BLaER1 treated with 17β-estradiol and CSF1 and Interleukin-3, amounts not matched to agents 10 nM and 100 nM (cell line): Measurements from ENCODE around the gene MTMR10.

ENCODE experiments used
- H3K27ac ChIP-seq, 11 experiments: shearing (Covaris generic); formaldehyde crosslinking; 2 replicates each; pipeline ENCODE4 v1.8.1; 2022
- H3K27me3 ChIP-seq, 11 experiments: shearing (Covaris generic); formaldehyde crosslinking; 2 replicates each; pipeline ENCODE4 v1.8.1; 2022
- H3K36me3 ChIP-seq, 11 experiments: shearing (Covaris generic); formaldehyde crosslinking; 2 replicates each; pipeline ENCODE4 v1.8.1; 2022
- H3K4me1 ChIP-seq, 10 experiments: shearing (Covaris generic); formaldehyde crosslinking; 2 replicates each; pipeline ENCODE4 v1.8.1; 2022
- H3K4me2 ChIP-seq, 11 experiments: shearing (Covaris generic); formaldehyde crosslinking; 2 replicates each; pipeline ENCODE4 v1.8.1; 2022
- H3K4me3 ChIP-seq, 10 experiments: shearing (Covaris generic); formaldehyde crosslinking; 2 replicates each; pipeline ENCODE4 v1.8.1; 2022
- H3K9ac ChIP-seq, 11 experiments: shearing (Covaris generic); formaldehyde crosslinking; 2 replicates each; pipeline ENCODE4 v1.8.1; 2022
- H3K9me3 ChIP-seq, 11 experiments: shearing (Covaris generic); formaldehyde crosslinking; replicated peaks in 1 of 11; 2 replicates each; pipeline ENCODE4 v1.8.1; 2022
- H4K20me1 ChIP-seq, 11 experiments: shearing (Covaris generic); formaldehyde crosslinking; 2 replicates each; pipeline ENCODE4 v1.8.1; 2022
- Cebpa-rat ChIP-seq, 11 experiments: shearing (Covaris generic); IDR thresholded peaks; 2 replicates each; pipeline ENCODE4 v1.8.1; 2022

The MTMR10 gene

DNA sequence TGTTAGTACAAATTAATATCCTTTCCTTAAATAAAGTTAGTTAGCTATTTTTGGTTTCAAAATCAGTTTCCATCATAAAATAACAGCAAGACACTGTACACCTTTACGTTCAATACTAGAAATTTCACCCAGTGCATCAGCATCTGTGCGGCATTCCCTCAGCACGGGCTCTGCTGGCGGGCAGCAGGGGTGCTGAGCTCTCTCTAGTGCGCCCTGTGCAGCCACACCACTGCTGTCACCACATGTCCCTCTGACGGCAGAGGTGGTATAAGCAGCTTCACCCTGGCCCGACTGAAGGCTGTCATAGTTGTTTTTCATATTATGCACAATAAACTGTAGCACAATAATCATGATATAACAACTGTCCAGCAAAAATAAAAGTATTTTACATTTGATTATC lies 52.3 kb downstream of the MTMR10 start:
- Histone ChIP-seq H3K36me3 (peaks cover 84 to 99% (median 90%) of the 10 kb centered on the region in 11 experiments), H3K9me3 (no peaks in the 10 kb centered on the region), H3K4me1 (peaks cover 0 to 26% (median 18%) of the 10 kb centered on the region in 10 experiments; a peak in 13 of 20 replicates), H3K27me3 (no peaks in the 10 kb centered on the region), H3K9ac (no peak overlapping the region), H3K27ac (no peak overlapping the region), H3K4me3 (no peak overlapping the region), H3K4me2 (no peak overlapping the region), H4K20me1 (peaks cover 0 to 26% (median 0%) of the 10 kb centered on the region in 11 experiments; a peak in 6 of 22 replicates)
- no peak for TF ChIP-seq Cebpa-rat (IDR thresholded peaks at IDR 0.05)

DNA sequence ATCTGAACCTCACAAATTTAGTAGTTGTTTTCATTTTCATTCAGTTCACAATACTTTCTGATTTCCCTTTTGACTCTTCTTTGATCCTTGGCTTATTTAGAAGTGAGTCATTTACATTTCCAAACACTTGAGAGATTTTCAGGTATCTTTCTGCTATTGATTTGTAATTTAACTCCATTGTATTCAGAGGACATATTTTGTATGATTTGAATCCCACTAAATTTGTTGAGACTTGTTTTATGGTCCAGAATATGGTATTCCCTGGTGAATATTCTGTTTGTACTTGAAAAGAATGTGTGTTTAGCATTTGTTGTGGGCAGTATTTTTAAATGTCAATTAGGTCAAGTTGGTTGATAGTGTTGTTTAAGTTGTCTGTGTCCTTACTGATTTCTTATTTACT lies 58.1 kb downstream of the MTMR10 start:
- H3K4me3 ChIP-seq = no peak overlapping the region
- H3K27ac ChIP-seq = no peak overlapping the region
- no peaks in the 10 kb centered on the region for H3K27me3 ChIP-seq
- no peaks in the 10 kb centered on the region for H4K20me1 ChIP-seq
- H3K9me3 ChIP-seq = no peaks in the 10 kb centered on the region
- TF ChIP-seq Cebpa-rat (IDR thresholded peaks at IDR 0.05) = no peak
- no peak overlapping the region for H3K9ac ChIP-seq
- peaks cover 40 to 78% (median 58%) of the 10 kb centered on the region in 11 experiments for H3K36me3 ChIP-seq
- H3K4me1 ChIP-seq = peaks cover 0 to 42% (median 28%) of the 10 kb centered on the region in 10 experiments; a peak in 14 of 20 replicates
- 0 out of 22 replicates have a peak overlapping the region, but pooled peaks of 2 of the 11 experiments have one; percentile 7 to 60 for H3K4me2 ChIP-seq

- Histone ChIP-seq H3K9me3 (no peaks in the 10 kb centered on the region), H3K4me1 (peaks cover 4 to 69% (median 56%) of the 10 kb centered on the region in 10 experiments; a peak in 19 of 20 replicates), H3K36me3 (peaks cover 24 to 69% (median 40%) of the 10 kb centered on the region in 11 experiments; a peak in 21 of 22 replicates), H3K4me2 (peak overlapping the region in 8 of 11 experiments; percentile 3 to 67 (median 38); a peak in 11 of 22 replicates), H3K9ac (no peak overlapping the region), H4K20me1 (peaks cover 0 to 3% (median 0%) of the 10 kb centered on the region in 11 experiments; a peak in 3 of 22 replicates), H3K27me3 (no peaks in the 10 kb centered on the region), H3K27ac (no peak overlapping the region), H3K4me3 (no peak overlapping the region)
- no peak for TF ChIP-seq Cebpa-rat (IDR thresholded peaks at IDR 0.05)
These were observed 61.0 kb downstream of the MTMR10 start for GRCh38 chr15:30930422-30930821.

GRCh38 chr15:30929982-30930381 lies 61.4 kb downstream of the MTMR10 start:
- Histone ChIP-seq H3K9me3 (no peaks in the 10 kb centered on the region), H3K36me3 (peaks cover 24 to 65% (median 36%) of the 10 kb centered on the region in 11 experiments; a peak in 21 of 22 replicates), H3K4me2 (peak overlapping the region in 8 of 11 experiments; percentile 3 to 67 (median 38); a peak in 11 of 22 replicates), H3K4me3 (no peak overlapping the region), H4K20me1 (peaks cover 0 to 3% (median 0%) of the 10 kb centered on the region in 11 experiments; a peak in 3 of 22 replicates), H3K9ac (no peak overlapping the region), H3K27me3 (no peaks in the 10 kb centered on the region), H3K4me1 (peaks cover 8 to 69% (median 58%) of the 10 kb centered on the region in 10 experiments), H3K27ac (no peak overlapping the region)
- TF ChIP-seq Cebpa-rat (IDR thresholded peaks at IDR 0.05) = no peak

DNA sequence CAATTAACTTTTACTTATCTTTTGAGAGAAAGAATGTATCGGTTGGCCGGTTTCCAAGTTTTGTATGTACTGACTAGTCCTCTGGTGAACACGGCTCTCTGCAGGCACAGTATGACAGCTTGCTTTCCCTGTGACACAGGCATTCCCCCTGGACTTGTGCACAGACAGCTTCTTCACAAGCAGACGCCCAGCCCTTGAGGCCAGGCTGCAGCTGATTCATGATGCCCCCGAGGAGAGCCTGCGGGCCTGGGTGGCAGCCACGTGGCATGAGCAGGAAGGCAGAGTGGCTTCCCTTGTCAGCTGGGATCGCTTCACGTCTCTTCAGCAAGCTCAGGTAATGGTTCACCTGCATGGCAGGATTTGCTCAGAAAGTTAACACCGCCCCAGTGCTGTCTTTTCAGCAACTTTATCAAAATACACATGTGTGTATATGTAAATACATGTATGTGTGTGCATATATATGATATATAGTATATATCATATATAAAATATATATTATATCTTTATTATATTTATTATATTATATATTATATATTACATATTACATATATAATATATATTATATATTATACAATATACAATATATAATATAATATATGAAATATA lies 62.3 kb downstream of the MTMR10 start:
- Histone ChIP-seq H4K20me1 (peaks cover 0 to 3% (median 0%) of the 10 kb centered on the region in 11 experiments; a peak in 3 of 22 replicates), H3K36me3 (peaks cover 22 to 63% (median 33%) of the 10 kb centered on the region in 11 experiments; a peak in 21 of 22 replicates), H3K4me1 (peaks cover 15 to 69% (median 60%) of the 10 kb centered on the region in 10 experiments), H3K4me2 (peak overlapping the region in 6 of 11 experiments; percentile 14 to 97 (median 84); a peak in 11 of 22 replicates), H3K27ac (no peak overlapping the region), H3K4me3 (no peak overlapping the region), H3K27me3 (no peaks in the 10 kb centered on the region), H3K9ac (no peak overlapping the region; a peak in 1 of 22 replicates), H3K9me3 (no peaks in the 10 kb centered on the region)
- no peak for TF ChIP-seq Cebpa-rat (IDR thresholded peaks at IDR 0.05)

- Histone ChIP-seq H3K4me1 (peaks cover 26 to 73% (median 70%) of the 10 kb centered on the region in 10 experiments), H3K27ac (no peak overlapping the region; a peak in 1 of 22 replicates), H3K36me3 (peaks cover 20 to 68% (median 32%) of the 10 kb centered on the region in 11 experiments; a peak in 21 of 22 replicates)
These were observed 63.4 kb downstream of the MTMR10 start for GRCh38 chr15:30928076-30928475.

DNA sequence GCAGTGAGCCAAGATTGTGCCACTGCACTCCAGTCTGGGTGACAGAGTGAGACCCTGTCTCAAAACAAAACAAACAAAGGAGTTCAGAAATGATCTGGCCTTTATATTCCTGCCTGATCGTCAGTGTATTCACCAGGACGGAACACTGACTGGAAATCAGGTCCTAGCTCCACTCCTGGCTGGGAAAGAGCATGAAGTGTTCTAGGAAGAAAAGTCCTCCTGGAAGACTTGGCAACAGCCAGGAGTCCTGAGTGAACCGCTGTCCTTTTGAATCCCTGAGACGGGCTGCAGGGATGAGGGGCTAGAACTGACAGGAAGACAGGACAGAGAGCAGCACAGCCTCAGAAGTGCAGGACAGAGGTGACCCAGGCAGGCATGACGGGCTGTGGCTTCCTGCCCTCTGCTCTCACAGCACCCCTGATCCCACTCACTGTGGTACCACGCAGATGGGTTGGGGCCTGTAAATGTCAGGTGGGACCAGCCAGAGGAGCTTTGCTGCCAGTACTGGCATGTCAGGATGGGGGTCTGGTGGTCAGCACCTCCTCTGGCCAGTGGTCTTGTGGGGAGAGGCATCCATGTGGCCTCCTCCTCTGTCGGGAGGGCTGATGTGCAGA lies 64.2 kb downstream of the MTMR10 start:
- H3K9ac ChIP-seq = peak overlapping the region in 4 of 11 experiments; percentile 15 to 38 (median 23); a peak in 4 of 22 replicates
- H3K4me1 ChIP-seq = peaks cover 34 to 81% (median 78%) of the 10 kb centered on the region in 10 experiments
- H3K27me3 ChIP-seq = no peaks in the 10 kb centered on the region
- H3K27ac ChIP-seq = peak overlapping the region in 1 of 11 experiments; percentile 5; a peak in 1 of 22 replicates
- peak overlapping the region in 9 of 11 experiments; percentile 29 to 97 (median 80); a peak in 17 of 22 replicates for H3K4me2 ChIP-seq
- H4K20me1 ChIP-seq = peaks cover 0 to 3% (median 0%) of the 10 kb centered on the region in 11 experiments; a peak in 3 of 22 replicates
- no peaks in the 10 kb centered on the region for H3K9me3 ChIP-seq
- TF ChIP-seq Cebpa-rat (IDR thresholded peaks at IDR 0.05) = no peak
- H3K36me3 ChIP-seq = peaks cover 19 to 68% (median 32%) of the 10 kb centered on the region in 11 experiments; a peak in 21 of 22 replicates
- H3K4me3 ChIP-seq = no peak overlapping the region

More at GRCh38 chr15:30928076-30928475, 63.4 kb downstream of the MTMR10 start:
- Histone ChIP-seq H3K4me3 (no peak overlapping the region; a peak in 1 of 20 replicates), H3K27me3 (no peaks in the 10 kb centered on the region), H3K9me3 (no peaks in the 10 kb centered on the region), H3K9ac (peak overlapping the region in 3 of 11 experiments; percentile 15 to 25 (median 21); a peak in 1 of 22 replicates), H3K4me2 (peak overlapping the region in 9 of 11 experiments; percentile 29 to 97 (median 80); a peak in 17 of 22 replicates), H4K20me1 (peaks cover 0 to 3% (median 0%) of the 10 kb centered on the region in 11 experiments; a peak in 3 of 22 replicates)
- no peak for TF ChIP-seq Cebpa-rat (IDR thresholded peaks at IDR 0.05)

- peak overlapping the region in 4 of 11 experiments; percentile 25 to 58 (median 40); a peak in 5 of 22 replicates for H3K9ac ChIP-seq
These were observed 65.3 kb downstream of the MTMR10 start for GRCh38 chr15:30926161-30926560.

More at GRCh38 chr15:30926161-30926560, 65.3 kb downstream of the MTMR10 start:
- Histone ChIP-seq H3K4me3 (no peak overlapping the region), H3K27me3 (no peaks in the 10 kb centered on the region), H3K4me2 (peak overlapping the region in 9 of 11 experiments; percentile 74 to 97 (median 89); a peak in 17 of 22 replicates), H3K36me3 (peaks cover 17 to 63% (median 26%) of the 10 kb centered on the region in 11 experiments; a peak in 20 of 22 replicates), H3K27ac (no peak overlapping the region; a peak in 1 of 22 replicates), H3K4me1 (peaks cover 41 to 92% (median 89%) of the 10 kb centered on the region in 10 experiments), H4K20me1 (peaks cover 0 to 3% (median 0%) of the 10 kb centered on the region in 11 experiments; a peak in 3 of 22 replicates), H3K9me3 (no peaks in the 10 kb centered on the region)
- no peak for TF ChIP-seq Cebpa-rat (IDR thresholded peaks at IDR 0.05)
